OCI-LY7 (cell line): ENCODE results near the gene USP6. TPM values are rescaled to one million over a fixed set of nuclear protein-coding genes. Genes with fewer than 3 reads are reported as not detected.

Source experiments
- Bru-seq: library from RNA; stranded (reverse); fragments of 400-500 nt; gene quantifications from one replicate; lab custom pipeline; 2021; lab: Mats Ljungman, UMichigan
- BruChase-seq, 2 experiments: library from RNA; stranded (reverse); fragments of 400-500 nt; gene quantifications; one replicate each; lab custom pipeline; 2021; lab: Mats Ljungman, UMichigan
- BruUV-seq: library from RNA; stranded (reverse); fragments of 400-500 nt; replicated peaks from 2 replicates; lab custom pipeline; 2021; lab: Mats Ljungman, UMichigan
- CTCF ChIA-PET: fragments of 300-600 bp; sonication (Branson Sonifier 250); formaldehyde crosslinking; loops from one replicate; lab custom pipeline; 2022; ENCODE audit warnings: antibody characterized with exemption; ENCODE audit not compliant: unreplicated experiment; lab: Charles Lee
- POLR2A ChIA-PET: fragments of 300-600 bp; sonication (Branson Sonifier 250); formaldehyde crosslinking; loops from one replicate; lab custom pipeline; 2022; ENCODE audit warnings: antibody characterized with exemption; lab: Charles Lee
- DNase-seq: peaks from one replicate; pipeline ENCODE4 v3.0.0-alpha.2; 2015; ENCODE audit warnings: low spot score
- H2AFZ ChIP-seq: fragments of 200-600 bp; sonication (generic), shearing (Covaris generic); 2 replicates; pipeline ENCODE4 v1.6.1; 2014; ENCODE audit warnings: mild to moderate bottlenecking, antibody characterized with exemption, low read length, moderate library complexity
- H3K27ac ChIP-seq: fragments of 200-600 bp; sonication (generic); 2 replicates; pipeline ENCODE4 v1.5.1; 2014; ENCODE audit warnings: mixed run types, low read depth, mild to moderate bottlenecking, moderate library complexity, low read length, inconsistent platforms; ENCODE audit not compliant: poor library complexity, severe bottlenecking
- H3K36me3 ChIP-seq: fragments of 200-600 bp; sonication (generic); 2 replicates; pipeline ENCODE4 v1.6.1; 2014; ENCODE audit warnings: mild to moderate bottlenecking, antibody characterized with exemption, low read length, moderate library complexity, mixed read lengths; ENCODE audit not compliant: insufficient read depth
- H3K4me1 ChIP-seq: fragments of 200-600 bp; sonication (generic); 2 replicates; pipeline ENCODE4 v1.5.1; 2014; ENCODE audit warnings: mild to moderate bottlenecking, low read length; ENCODE audit not compliant: insufficient read depth, poor library complexity, severe bottlenecking
- H3K4me2 ChIP-seq: fragments of 200-600 bp; sonication (generic); 2 replicates; pipeline ENCODE4 v1.6.1; 2014; ENCODE audit warnings: mild to moderate bottlenecking, low read length
- H3K4me3 ChIP-seq: fragments of 200-600 bp; sonication (generic); 2 replicates; pipeline ENCODE4 v1.5.1; 2014; ENCODE audit warnings: mild to moderate bottlenecking, low read depth, low read length; ENCODE audit not compliant: poor library complexity, severe bottlenecking
- H3K79me2 ChIP-seq: fragments of 200-600 bp; sonication (generic); 2 replicates; pipeline ENCODE4 v1.6.1; 2016; ENCODE audit warnings: low read depth, mild to moderate bottlenecking, low read length, moderate library complexity, mixed read lengths; ENCODE audit not compliant: insufficient read depth
- H3K9me2 ChIP-seq: fragments of 200-600 bp; sonication (generic); 2 replicates; pipeline ENCODE4 v1.6.1; 2016; ENCODE audit warnings: mild to moderate bottlenecking, low read length, mixed read lengths; ENCODE audit not compliant: insufficient read depth
- H3K9me3 ChIP-seq: fragments of 200-600 bp; sonication (generic); 2 replicates; pipeline ENCODE4 v1.6.1; 2014; ENCODE audit warnings: mild to moderate bottlenecking, mixed run types, low read length, mixed read lengths
- H4K20me1 ChIP-seq: fragments of 200-600 bp; sonication (generic); 2 replicates; pipeline ENCODE4 v1.6.1; 2014; ENCODE audit warnings: mild to moderate bottlenecking, antibody characterized with exemption, low read length, moderate library complexity, mixed read lengths; ENCODE audit not compliant: insufficient read depth
- CTCF ChIP-seq: fragments of 200-600 bp; sonication (generic); conservative IDR thresholded peaks from 2 replicates; pipeline ENCODE4 v1.5.1; 2014; ENCODE audit warnings: mild to moderate bottlenecking, antibody characterized with exemption, low read length, moderate library complexity, mixed read lengths
- EZH2phosphoT487 ChIP-seq: fragments of 200-600 bp; sonication (generic); IDR thresholded peaks from 2 replicates; pipeline ENCODE4 v1.6.1; 2018; ENCODE audit warnings: low read depth, borderline replicate concordance, mild to moderate bottlenecking, mixed run types, antibody characterized with exemption, low read length, moderate library complexity, mixed read lengths
- intact Hi-C: fragments of 100-400 bp; cut with micrococcal nuclease; formaldehyde crosslinking; loops from one replicate; pipeline ENCODE4 v1.10.0; 2022; ENCODE audit not compliant: unreplicated experiment
- long read RNA-seq: library from polyadenylated mRNA; stranded (forward); transcript quantifications from one replicate; pipeline ENCODE4 v2.0.0, GENCODE V29; 2022
- total RNA-seq, 2 experiments: library from RNA; depleted of rRNA in 1 of 2; stranded (reverse); fragments of >200 nt in 1 of 2; shearing (Covaris generic) in 1 of 2; gene quantifications; 2 replicates each; pipeline ENCODE4 v1.2.3, GENCODE V29; 2014 to 2022

Gene USP6
- total RNA-seq (2014; rRNA removed; shearing (Covaris generic)) (0.03 TPM in 1 of 2 replicates, not detected in the other), total RNA-seq (2022) (0.06 and 0.11 TPM in 2 replicates), Bru-seq, nascent RNA (percentile 6 among the genes with signal in this experiment), BruChase-seq, experiment 1, labeled RNA remaining after a 6-hour chase (percentile 3 among the genes with signal in this experiment), BruChase-seq, experiment 2, labeled RNA remaining after a 2-hour chase (percentile 7 among the genes with signal in this experiment)
- long read RNA-seq, partial matches to known transcripts = 0 of 1 reads
- long read RNA-seq, other reads (novel, unspliced or antisense) = 1 of 1 reads

- Histone ChIP-seq H3K9me2 (no peaks in the 10 kb centered on the region), H3K27ac (no peak within 1 kb of the TSS), H3K36me3 (peaks cover 15% of the 10 kb centered on the region), H2AFZ (no peak within 1 kb of the TSS), H3K4me2 (no peak within 1 kb of the TSS), H3K4me1 (peaks cover 7% of the 10 kb centered on the region), H3K4me3 (no peak within 1 kb of the TSS), H3K9me3 (0 out of 2 replicates have a peak, but pooled peaks cover 6% of the 10 kb centered on the region), H4K20me1 (no peaks in the 10 kb centered on the region), H3K79me2 (peaks cover 17% of the 10 kb centered on the region)
- CTCF ChIA-PET = no interaction called here
- TF ChIP-seq CTCF (no peak), EZH2phosphoT487 (no peak)
- BruUV-seq = no TSS peak
- POLR2A ChIA-PET = no interaction called here
- DNase-seq = no peak
- intact Hi-C loops = no loop called here
Measured at GRCh38 chr17:5115673-5116651, at the start of gene USP6. Gene USP6 (plus strand): TSS chr17:5116032. CDS start chr17:5130368, 14,336 bp downstream.

GRCh38 chr17:5068236-5068635 lies 47.6 kb upstream of the USP6 start:
- Histone ChIP-seq H2AFZ (no peak overlapping the region), H3K79me2 (no peaks in the 10 kb centered on the region), H3K9me2 (no peaks in the 10 kb centered on the region), H3K4me3 (no peak overlapping the region), H3K27ac (no peak overlapping the region), H3K4me2 (no peak overlapping the region), H4K20me1 (no peaks in the 10 kb centered on the region), H3K4me1 (no peaks in the 10 kb centered on the region), H3K9me3 (no peaks in the 10 kb centered on the region), H3K36me3 (no peaks in the 10 kb centered on the region)
- intact Hi-C loops = no loop called here
- ChIA-PET POLR2A (interaction anchor here (0.6 kb wide), 1 partner anchor 242 kb away, joined by 3 read pairs; no protein-coding TSS in a partner anchor), CTCF (no interaction called here)
- BruUV-seq = no TSS peak
- no peak for DNase-seq
- TF ChIP-seq CTCF (no peak), EZH2phosphoT487 (no peak)
